C4-2B (cell line): ENCODE measurements around the gene NEK8.

Experiments used
- H3K27ac ChIP-seq: fragments of 450-650 bp; 2 replicates; pipeline ENCODE4 v1.5.1; 2017
- ZFX ChIP-seq: fragments of 450-650 bp; IDR thresholded peaks from 2 replicates; pipeline ENCODE4 v1.6.1; 2017
- TF ChIP-seq, protein P1 (sequence below): fragments of 450-650 bp; conservative IDR thresholded peaks from 2 replicates; pipeline ENCODE4 v1.5.1; 2017; ENCODE audit warnings: mild to moderate bottlenecking

The NEK8 gene

GRCh38 chr17:28703552-28704218, 24.9 kb upstream of the NEK8 start:
- TF ChIP-seq, protein P1, sequence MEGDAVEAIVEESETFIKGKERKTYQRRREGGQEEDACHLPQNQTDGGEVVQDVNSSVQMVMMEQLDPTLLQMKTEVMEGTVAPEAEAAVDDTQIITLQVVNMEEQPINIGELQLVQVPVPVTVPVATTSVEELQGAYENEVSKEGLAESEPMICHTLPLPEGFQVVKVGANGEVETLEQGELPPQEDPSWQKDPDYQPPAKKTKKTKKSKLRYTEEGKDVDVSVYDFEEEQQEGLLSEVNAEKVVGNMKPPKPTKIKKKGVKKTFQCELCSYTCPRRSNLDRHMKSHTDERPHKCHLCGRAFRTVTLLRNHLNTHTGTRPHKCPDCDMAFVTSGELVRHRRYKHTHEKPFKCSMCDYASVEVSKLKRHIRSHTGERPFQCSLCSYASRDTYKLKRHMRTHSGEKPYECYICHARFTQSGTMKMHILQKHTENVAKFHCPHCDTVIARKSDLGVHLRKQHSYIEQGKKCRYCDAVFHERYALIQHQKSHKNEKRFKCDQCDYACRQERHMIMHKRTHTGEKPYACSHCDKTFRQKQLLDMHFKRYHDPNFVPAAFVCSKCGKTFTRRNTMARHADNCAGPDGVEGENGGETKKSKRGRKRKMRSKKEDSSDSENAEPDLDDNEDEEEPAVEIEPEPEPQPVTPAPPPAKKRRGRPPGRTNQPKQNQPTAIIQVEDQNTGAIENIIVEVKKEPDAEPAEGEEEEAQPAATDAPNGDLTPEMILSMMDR, result no peak
- TF ChIP-seq ZFX, result no peak
- H3K27ac ChIP-seq, result no peak overlapping the region

GRCh38 chr17:28704219-28704858, 24.2 kb upstream of the NEK8 start:
- TF ChIP-seq, protein P1, result no peak
- no peak for TF ChIP-seq ZFX
- H3K27ac ChIP-seq, result no peak overlapping the region

DNA sequence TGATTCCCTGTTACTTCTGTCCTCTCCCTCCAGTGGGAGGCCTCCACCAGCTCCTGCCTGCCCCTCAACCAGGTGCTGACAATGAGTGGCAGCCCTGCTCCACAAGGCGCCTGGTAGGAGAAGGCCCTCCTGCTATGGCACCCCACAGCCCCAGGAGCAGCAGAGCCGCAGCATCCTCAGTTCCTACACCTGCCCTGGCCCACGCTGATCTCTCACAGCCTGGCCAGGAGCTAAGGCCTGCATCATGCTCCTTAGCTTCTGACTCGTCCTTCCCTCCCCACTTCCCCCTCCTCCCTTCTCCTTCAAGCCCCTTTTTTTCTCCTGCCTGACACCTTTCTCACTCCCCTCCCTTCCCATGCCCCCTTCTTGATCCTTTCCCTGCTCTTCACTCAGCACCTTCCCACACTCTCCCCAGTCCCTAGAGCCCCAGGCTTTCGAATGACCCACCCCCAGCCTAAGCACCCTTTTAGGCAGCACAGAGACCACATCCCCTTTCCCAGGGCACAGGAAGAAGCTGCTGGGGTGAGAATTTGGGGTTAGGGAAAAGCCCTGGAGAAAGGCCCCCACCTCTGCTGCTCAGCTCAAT, 23.4 kb upstream of the NEK8 start:
- TF ChIP-seq, protein P1, result no peak
- TF ChIP-seq ZFX, result no peak
- H3K27ac ChIP-seq, result no peak overlapping the region

DNA sequence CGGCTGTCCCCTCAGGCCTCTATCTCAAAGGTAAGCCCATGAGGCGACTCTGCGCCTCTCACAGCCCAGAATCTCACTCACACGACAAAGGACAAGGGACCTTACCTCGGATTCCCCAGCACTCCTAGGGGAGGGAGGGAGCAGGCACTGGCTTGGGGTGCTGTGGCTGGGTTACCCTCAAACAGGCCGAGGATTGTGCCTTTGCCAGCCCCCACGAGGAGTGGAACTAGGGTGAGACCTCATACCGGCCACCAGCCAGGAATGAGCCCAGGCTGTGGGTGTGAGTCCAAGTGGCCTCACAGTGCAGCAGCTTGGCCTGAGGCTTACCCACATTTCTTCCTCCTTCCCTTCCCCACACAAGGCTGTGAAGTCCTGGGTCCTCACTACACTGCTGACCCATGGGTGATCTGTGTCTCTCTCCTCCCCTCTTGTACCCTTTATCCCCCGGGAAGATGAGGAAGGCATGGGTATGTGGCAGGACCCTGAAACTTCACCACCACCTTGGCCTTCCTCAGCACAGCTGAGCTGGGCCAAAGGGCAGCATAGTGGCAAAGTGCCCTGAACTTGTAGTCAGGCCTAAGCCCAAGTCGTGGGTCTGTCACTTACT, 22.8 kb upstream of the NEK8 start:
- H3K27ac ChIP-seq, result no peak overlapping the region
- TF ChIP-seq, protein P1, result no peak
- no peak for TF ChIP-seq ZFX

GRCh38 chr17:28706471-28707338, 21.9 kb upstream of the NEK8 start:
- no peak overlapping the region for H3K27ac ChIP-seq
- TF ChIP-seq, protein P1, result no peak
- TF ChIP-seq ZFX, result no peak

DNA sequence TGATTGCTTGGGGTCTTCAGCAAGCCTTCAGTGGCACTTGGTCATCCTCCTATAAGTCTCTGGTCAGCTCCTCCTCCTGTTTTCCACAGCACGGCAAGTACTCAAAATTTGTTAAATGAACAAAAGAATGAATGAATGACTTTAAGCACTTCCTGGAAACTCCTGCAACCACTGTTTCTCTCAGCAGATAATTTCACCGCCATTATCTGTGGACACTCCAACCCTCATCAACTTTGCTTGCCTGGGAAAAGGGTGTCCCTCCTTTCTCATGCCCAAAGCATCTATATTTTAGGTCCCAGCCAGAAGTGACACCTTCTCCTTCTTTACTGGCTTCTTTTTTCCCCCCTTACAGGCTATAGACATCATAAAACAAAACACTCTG, 21.3 kb upstream of the NEK8 start:
- TF ChIP-seq, protein P1, result no peak
- no peak for TF ChIP-seq ZFX
- H3K27ac ChIP-seq, result no peak overlapping the region
